H9 (cell line): ENCODE data around the gene IFNL1. TPM values are rescaled to one million over a fixed set of nuclear protein-coding genes. Genes with fewer than 3 reads are reported as not detected.

Experiments used
- DNase-seq: peaks from one replicate; pipeline ENCODE4 v3.0.0-alpha.2; 2017
- H2AFZ ChIP-seq: one replicate; pipeline ENCODE4 v1.6.1; 2013; ENCODE audit warnings: mild to moderate bottlenecking, low read length, control low read depth, moderate library complexity
- H2AK5ac ChIP-seq: 2 replicates; pipeline ENCODE4 v1.6.1; 2013; ENCODE audit warnings: low read length, control low read depth, mixed read lengths; ENCODE audit not compliant: insufficient read length
- H2BK120ac ChIP-seq: one replicate; pipeline ENCODE4 v1.6.1; 2013; ENCODE audit warnings: low read depth, mild to moderate bottlenecking, low read length, control low read depth, inconsistent platforms; ENCODE audit not compliant: poor library complexity, severe bottlenecking
- H2BK12ac ChIP-seq: 2 replicates; pipeline ENCODE4 v1.6.1; 2013; ENCODE audit warnings: low read length, control low read depth, mixed read lengths, low read depth; ENCODE audit not compliant: insufficient read length
- H2BK15ac ChIP-seq: 2 replicates; pipeline ENCODE4 v1.6.1; 2013; ENCODE audit warnings: low read depth, low read length, control low read depth
- H2BK20ac ChIP-seq: one replicate; pipeline ENCODE4 v1.6.1; 2013; ENCODE audit warnings: low read depth, mild to moderate bottlenecking, low read length, control low read depth, inconsistent platforms; ENCODE audit not compliant: poor library complexity, severe bottlenecking
- H2BK5ac ChIP-seq: 2 replicates; pipeline ENCODE4 v1.6.1; 2013; ENCODE audit warnings: low read length, control low read depth, mixed read lengths; ENCODE audit not compliant: insufficient read length
- H3K14ac ChIP-seq: 2 replicates; pipeline ENCODE4 v1.6.1; 2013; ENCODE audit warnings: low read length, control low read depth; ENCODE audit not compliant: insufficient read depth
- H3K18ac ChIP-seq: 2 replicates; pipeline ENCODE4 v1.6.1; 2013; ENCODE audit warnings: low read depth, mild to moderate bottlenecking, mixed read lengths, low read length, control low read depth; ENCODE audit not compliant: insufficient read length
- H3K23ac ChIP-seq: 2 replicates; pipeline ENCODE4 v1.6.1; 2013; ENCODE audit warnings: low read length, control low read depth, mixed read lengths, low read depth; ENCODE audit not compliant: insufficient read length
- H3K23me2 ChIP-seq: 2 replicates; pipeline ENCODE4 v1.6.1; 2013; ENCODE audit warnings: low read depth, mild to moderate bottlenecking, mixed read lengths, low read length, control low read depth; ENCODE audit not compliant: insufficient read length, poor library complexity, severe bottlenecking
- H3K27ac ChIP-seq: 2 replicates; pipeline ENCODE4 v1.5.1; 2013; ENCODE audit warnings: low read length, control low read depth, mixed read lengths, low read depth; ENCODE audit not compliant: insufficient read length
- H3K27me3 ChIP-seq: 2 replicates; pipeline ENCODE4 v1.6.1; 2013; ENCODE audit warnings: low read length, control low read depth, inconsistent platforms; ENCODE audit not compliant: insufficient read depth
- H3K4ac ChIP-seq: 2 replicates; pipeline ENCODE4 v1.6.1; 2013; ENCODE audit warnings: low read depth, mild to moderate bottlenecking, control low read depth, inconsistent platforms, low read length, moderate library complexity
- H3K4me1 ChIP-seq: 2 replicates; pipeline ENCODE4 v1.6.1; 2013; ENCODE audit warnings: low read length, control low read depth, inconsistent platforms; ENCODE audit not compliant: insufficient read depth
- H3K4me2 ChIP-seq: 2 replicates; pipeline ENCODE4 v1.6.1; 2013; ENCODE audit warnings: low read length, control low read depth, mixed read lengths; ENCODE audit not compliant: insufficient read length, insufficient read depth
- H3K56ac ChIP-seq: 2 replicates; pipeline ENCODE4 v1.6.1; 2013; ENCODE audit warnings: low read depth, mild to moderate bottlenecking, mixed read lengths, low read length, control low read depth; ENCODE audit not compliant: insufficient read length
- H3K79me1 ChIP-seq: 2 replicates; pipeline ENCODE4 v1.6.1; 2013; ENCODE audit warnings: low read depth, mild to moderate bottlenecking, moderate library complexity, low read length, control low read depth, inconsistent platforms; ENCODE audit not compliant: insufficient read depth, poor library complexity, severe bottlenecking
- H3K79me2 ChIP-seq: 2 replicates; pipeline ENCODE4 v1.6.1; 2013; ENCODE audit warnings: low read length, control low read depth, inconsistent platforms; ENCODE audit not compliant: insufficient read depth
- H3K9ac ChIP-seq: 2 replicates; pipeline ENCODE4 v1.6.1; 2013; ENCODE audit warnings: low read length, control low read depth, mixed read lengths; ENCODE audit not compliant: insufficient read length; ENCODE audit errors: extremely low read depth
- H3K9me3 ChIP-seq: one replicate; pipeline ENCODE4 v1.6.1; 2013; ENCODE audit warnings: low read depth, low read length, inconsistent platforms; ENCODE audit not compliant: control insufficient read depth
- H3T11ph ChIP-seq: one replicate; pipeline ENCODE4 v1.6.1; 2013; ENCODE audit warnings: mild to moderate bottlenecking, low read length, control low read depth, inconsistent platforms
- H4K20me1 ChIP-seq: one replicate; pipeline ENCODE4 v1.6.1; 2013; ENCODE audit not compliant: control insufficient read depth, insufficient read length, insufficient read depth
- H4K5ac ChIP-seq: 2 replicates; pipeline ENCODE4 v1.6.1; 2013; ENCODE audit warnings: low read depth, mild to moderate bottlenecking, mixed read lengths, low read length, control low read depth; ENCODE audit not compliant: insufficient read length
- H4K8ac ChIP-seq: replicated peaks from 2 replicates; pipeline ENCODE4 v1.6.1; 2013; ENCODE audit warnings: low read length, control low read depth, mixed read lengths, low read depth; ENCODE audit not compliant: insufficient read length
- H4K91ac ChIP-seq: 2 replicates; pipeline ENCODE4 v1.6.1; 2013; ENCODE audit warnings: low read depth, mild to moderate bottlenecking, moderate library complexity, mixed read lengths, low read length, control low read depth; ENCODE audit not compliant: insufficient read length
- H3K27ac Mint-ChIP-seq, 3 experiments: 2 replicates in 2 of 3; 3 replicates in 1 of 3; pipeline ENCODE4 v1.8.0; 2020 to 2021; ENCODE audit warnings: mixed read lengths in 3 of 3, mild to moderate bottlenecking in 1 of 3, moderate library complexity in 1 of 3
- H3K27me3 Mint-ChIP-seq: 2 replicates; pipeline ENCODE4 v1.8.0; 2021; ENCODE audit warnings: low read depth, mild to moderate bottlenecking, moderate library complexity, mixed read lengths
- H3K36me3 Mint-ChIP-seq, 3 experiments: 2 replicates in 2 of 3; 3 replicates in 1 of 3; pipeline ENCODE4 v1.8.0; 2020 to 2021; ENCODE audit warnings: low read depth in 3 of 3, mixed read lengths in 3 of 3; ENCODE audit not compliant: insufficient read depth in 1 of 3
- H3K4me1 Mint-ChIP-seq, 2 experiments: 2 replicates each; pipeline ENCODE4 v1.8.0; 2020; ENCODE audit warnings: mixed read lengths in 2 of 2
- H3K4me3 Mint-ChIP-seq, 2 experiments: 2 replicates in 1 of 2; 3 replicates in 1 of 2; pipeline ENCODE4 v1.8.0; 2020 to 2021; ENCODE audit warnings: mild to moderate bottlenecking in 2 of 2, mixed read lengths in 2 of 2, moderate library complexity in 1 of 2
- H3K9me3 Mint-ChIP-seq, 2 experiments: 2 replicates in 1 of 2; 3 replicates in 1 of 2; pipeline ENCODE4 v1.8.0; 2020; ENCODE audit warnings: mild to moderate bottlenecking in 2 of 2, mixed read lengths in 2 of 2, moderate library complexity in 1 of 2
- CTCF ChIP-seq: fragments of 200-600 bp; sonication (generic); conservative IDR thresholded peaks from 3 replicates; pipeline ENCODE4 v1.8.0; 2021; ENCODE audit warnings: antibody characterized with exemption, mild to moderate bottlenecking
- WGBS: extraction: QIAGEN DNeasy Blood & Tissue Kit; methylation state at CpG from one replicate; pipeline ENCODE4 v1.1.7; 2013; ENCODE audit warnings: missing lambda C conversion rate, low lambda C conversion rate, mixed read lengths; ENCODE audit not compliant: insufficient read length; ENCODE audit errors: extremely low coverage; 5-methylcytosine and 5-hydroxymethylcytosine counted together
- total RNA-seq: library from RNA; stranded (reverse); gene quantifications from 2 replicates; pipeline ENCODE4 v1.2.1, GENCODE V29; 2021

Gene IFNL1
- total RNA-seq, 1 experiment from 2014 or later: not detected

GRCh38 chr19:39328046-39328705, 32.0 kb downstream of the IFNL1 start:
- Mint-ChIP-seq H3K27ac (peak overlapping the region in 1 of 3 experiments; percentile 21; a peak in 2 of 7 replicates), H3K9me3 (no peaks in the 10 kb centered on the region; a peak in 1 of 5 replicates), H3K27me3 (peaks cover 38% of the 10 kb centered on the region), H3K4me1 (peaks cover 10 to 17% of the 10 kb centered on the region in 2 experiments), H3K36me3 (no peaks in the 10 kb centered on the region; a peak in 1 of 7 replicates), H3K4me3 (peak overlapping the region in 1 of 2 experiments; percentile 57; a peak in 2 of 5 replicates)
- Histone ChIP-seq H3K4me2 (no peak overlapping the region), H4K20me1 (no peaks in the 10 kb centered on the region), H2BK5ac (no peak overlapping the region), H3K18ac (no peak overlapping the region), H2AK5ac (no peak overlapping the region), H3K23ac (no peak overlapping the region), H2BK15ac (no peak overlapping the region), H3K9ac (no peak overlapping the region), H3K79me1 (no peaks in the 10 kb centered on the region), H2BK120ac (no peak overlapping the region), H3K27me3 (0 out of 2 replicates have a peak, but pooled peaks cover 2% of the 10 kb centered on the region), H3K79me2 (no peaks in the 10 kb centered on the region), H3K14ac (no peak overlapping the region), H4K91ac (no peak overlapping the region), H3K23me2 (no peaks in the 10 kb centered on the region), H2BK20ac (no peak overlapping the region), H2BK12ac (no peak overlapping the region), H4K5ac (no peak overlapping the region), H3K4ac (no peak overlapping the region), H3K4me1 (no peaks in the 10 kb centered on the region), H3T11ph (no peak overlapping the region), H3K9me3 (no peaks in the 10 kb centered on the region), H3K56ac (no peak overlapping the region), H2AFZ (no peak overlapping the region), H4K8ac (no peak overlapping the region), H3K27ac (no peak overlapping the region)
- TF ChIP-seq CTCF: peak; percentile 96
- no CpG with 5 or more reads among the region's 17 CpGs for WGBS
- peak; percentile 83 for DNase-seq
